Prostate gland (tissue), 2 donors: ENCODE measurements around the gene RBFOX1. TPM values are rescaled to one million over a fixed set of nuclear protein-coding genes. Genes with fewer than 3 reads are reported as not detected.

Experiments used
- DNase-seq: peaks from one replicate; pipeline ENCODE4 v3.0.0-alpha.2; 2019; ENCODE audit warnings: low spot score
- H3K27ac ChIP-seq, 2 donors: fragments of 200-600 bp; sonication (generic); 2 replicates each; pipeline ENCODE4 v1.5.1; 2017 to 2019
- H3K27me3 ChIP-seq: fragments of 200-600 bp; sonication (generic); replicated peaks from 2 replicates; pipeline ENCODE4 v1.5.1; 2019; ENCODE audit not compliant: insufficient read depth
- H3K36me3 ChIP-seq, 2 donors: fragments of 200-600 bp; sonication (generic); 1 replicate in 1 of 2; 2 replicates in 1 of 2; pipeline versions ENCODE4 v1.5.1 to v1.8.1; 2017 to 2019
- H3K4me1 ChIP-seq: fragments of 200-600 bp; sonication (generic); replicated peaks from 2 replicates; pipeline ENCODE4 v1.5.1; 2019
- H3K4me3 ChIP-seq, 2 donors: fragments of 200-600 bp; sonication (generic); 2 replicates each; pipeline ENCODE4 v1.5.1; 2017 to 2019
- H3K9me3 ChIP-seq: fragments of 200-600 bp; sonication (generic); 2 replicates; pipeline ENCODE4 v1.5.1; 2017
- POLR2A ChIP-seq: fragments of 450-650 bp; IDR thresholded peaks from one replicate; pipeline ENCODE4 v1.6.1; 2016; ENCODE audit warnings: antibody characterized with exemption, mild to moderate bottlenecking
- POLR2AphosphoS5 ChIP-seq: sonication (generic); formaldehyde crosslinking; IDR thresholded peaks from one replicate; pipeline ENCODE4 v1.6.1; 2017; ENCODE audit warnings: antibody characterized with exemption
- WGBS: methylation state at CpG from one replicate; pipeline ENCODE4 v1.1.5; 2018; 5-methylcytosine and 5-hydroxymethylcytosine counted together
- intact Hi-C: fragments of 100-400 bp; cut with DNase I; formaldehyde crosslinking; loops from one replicate; pipeline ENCODE4 v1.14.2; 2022
- total RNA-seq, 2 donors: library from RNA; depleted of rRNA; stranded (reverse); fragments of >200 nt; gene quantifications; one replicate each; pipeline ENCODE4 v1.1.0, GENCODE V29; 2016
- TF ChIP-seq, protein P1 (sequence below), 4 experiments: fragments of 200-600 bp in 2 of 4; fragments of 450-650 bp in 2 of 4; sonication (generic) in 2 of 4; IDR thresholded peaks; 1 replicate in 3 of 4; 2 replicates in 1 of 4; pipeline ENCODE4 v1.5.1; 2016 to 2019; ENCODE audit warnings: antibody characterized with exemption in 4 of 4, mild to moderate bottlenecking in 2 of 4, moderate library complexity in 2 of 4

The RBFOX1 gene
- total RNA-seq, 2 donors from 2014 or later: 1.3 to 1.5 TPM

DNA sequence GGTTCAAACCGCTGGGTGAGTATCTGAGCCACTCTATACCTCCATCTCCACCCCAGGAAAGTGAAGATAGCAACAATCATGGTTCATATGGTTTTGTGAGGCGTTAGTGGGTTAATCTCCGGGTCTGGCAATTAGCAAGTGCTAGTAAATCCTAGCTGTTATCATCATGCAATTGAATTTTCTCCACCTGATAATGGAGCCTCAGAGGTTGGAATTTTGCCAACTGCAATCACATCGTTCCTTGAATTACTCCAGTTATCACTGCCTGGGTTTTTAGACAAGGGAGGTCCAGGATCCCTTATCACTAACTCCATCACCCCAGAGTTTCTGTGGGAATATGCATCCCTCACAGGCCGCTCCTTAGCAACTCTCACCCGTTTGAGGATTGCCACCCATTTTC is 311.5 kb downstream of the RBFOX1 start:
- intact Hi-C loops: no loop called here
- H3K4me1 ChIP-seq: no peaks in the 10 kb centered on the region
- WGBS: 65% methylated on average over 6 of the region's 6 CpGs

DNA sequence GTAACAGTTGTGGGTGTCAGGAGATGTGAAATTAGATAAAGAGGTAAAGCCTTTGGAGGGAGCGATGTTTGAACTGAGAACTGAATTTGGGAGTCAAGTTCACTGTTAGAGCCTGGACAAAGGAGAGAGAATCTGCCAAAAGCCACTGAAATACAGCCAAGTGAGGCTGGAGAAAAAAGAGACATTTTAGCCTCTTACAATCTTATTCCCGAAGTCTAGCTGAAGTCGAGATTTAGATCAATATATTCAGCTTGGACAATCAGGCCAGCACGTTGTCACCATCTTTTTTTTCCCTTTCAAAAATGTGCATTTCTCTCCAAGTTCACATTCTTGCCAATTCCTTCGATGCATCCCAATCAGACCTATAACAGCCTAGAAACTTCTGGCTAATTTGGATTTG is 312.2 kb downstream of the RBFOX1 start:
- 43% methylated on average over 5 of the region's 5 CpGs for WGBS
- Histone ChIP-seq H3K9me3 (no peaks in the 10 kb centered on the region), H3K27ac (no peak overlapping the region), H3K36me3 (no peaks in the 10 kb centered on the region), H3K27me3 (no peaks in the 10 kb centered on the region), H3K4me3 (no peak overlapping the region), H3K4me1 (no peaks in the 10 kb centered on the region)
- TF ChIP-seq POLR2AphosphoS5 (no peak), POLR2A (no peak)
- TF ChIP-seq, protein P1, sequence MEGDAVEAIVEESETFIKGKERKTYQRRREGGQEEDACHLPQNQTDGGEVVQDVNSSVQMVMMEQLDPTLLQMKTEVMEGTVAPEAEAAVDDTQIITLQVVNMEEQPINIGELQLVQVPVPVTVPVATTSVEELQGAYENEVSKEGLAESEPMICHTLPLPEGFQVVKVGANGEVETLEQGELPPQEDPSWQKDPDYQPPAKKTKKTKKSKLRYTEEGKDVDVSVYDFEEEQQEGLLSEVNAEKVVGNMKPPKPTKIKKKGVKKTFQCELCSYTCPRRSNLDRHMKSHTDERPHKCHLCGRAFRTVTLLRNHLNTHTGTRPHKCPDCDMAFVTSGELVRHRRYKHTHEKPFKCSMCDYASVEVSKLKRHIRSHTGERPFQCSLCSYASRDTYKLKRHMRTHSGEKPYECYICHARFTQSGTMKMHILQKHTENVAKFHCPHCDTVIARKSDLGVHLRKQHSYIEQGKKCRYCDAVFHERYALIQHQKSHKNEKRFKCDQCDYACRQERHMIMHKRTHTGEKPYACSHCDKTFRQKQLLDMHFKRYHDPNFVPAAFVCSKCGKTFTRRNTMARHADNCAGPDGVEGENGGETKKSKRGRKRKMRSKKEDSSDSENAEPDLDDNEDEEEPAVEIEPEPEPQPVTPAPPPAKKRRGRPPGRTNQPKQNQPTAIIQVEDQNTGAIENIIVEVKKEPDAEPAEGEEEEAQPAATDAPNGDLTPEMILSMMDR (IDR thresholded peaks at IDR 0.05): no peak
- intact Hi-C loops: no loop called here
- DNase-seq: no peak

More for the DNA sequence above, 311.5 kb downstream of the RBFOX1 start:
- TF ChIP-seq POLR2A (no peak), POLR2AphosphoS5 (no peak)
- TF ChIP-seq, protein P1 (IDR thresholded peaks at IDR 0.05): no peak
- H3K9me3 ChIP-seq: no peaks in the 10 kb centered on the region
- no peak for DNase-seq
- H3K27ac ChIP-seq: no peak overlapping the region
- no peaks in the 10 kb centered on the region for H3K27me3 ChIP-seq
- no peak overlapping the region for H3K4me3 ChIP-seq
- no peaks in the 10 kb centered on the region for H3K36me3 ChIP-seq

DNA sequence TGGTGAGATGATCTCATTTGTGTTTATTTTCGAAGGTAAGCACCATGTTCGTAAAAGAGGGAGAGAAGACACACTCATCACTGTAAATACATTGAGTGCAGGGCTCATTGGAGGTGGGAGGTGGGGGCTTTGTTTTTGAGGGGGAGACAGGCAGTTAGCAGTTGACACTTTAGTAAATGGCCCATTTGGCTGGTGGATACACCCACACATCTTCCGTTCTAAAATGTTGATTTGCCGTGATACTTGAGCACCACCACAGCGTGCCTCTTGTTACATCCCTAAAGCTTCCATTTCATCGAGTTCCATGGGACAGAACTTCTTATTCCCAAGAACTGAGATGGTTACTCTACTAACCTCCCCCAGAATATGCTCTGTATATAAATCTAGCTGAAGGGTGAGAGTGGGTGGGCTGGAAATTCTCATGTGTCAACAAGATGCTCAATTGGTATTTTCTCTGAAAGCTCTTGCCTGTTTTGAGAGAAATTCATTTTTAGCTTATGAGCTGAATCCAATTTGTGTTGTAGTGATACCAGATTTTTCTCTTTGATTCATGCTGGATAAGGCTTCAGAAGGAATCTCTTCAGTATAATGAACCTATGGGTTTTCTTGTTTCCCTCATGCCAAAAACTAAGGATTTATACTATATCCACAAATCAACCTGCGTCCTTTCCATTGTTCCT is 314.3 kb downstream of the RBFOX1 start:
- TF ChIP-seq POLR2AphosphoS5 (no peak), POLR2A (no peak)
- TF ChIP-seq, protein P1 (IDR thresholded peaks at IDR 0.05): no peak
- intact Hi-C loops: no loop called here
- Histone ChIP-seq H3K27ac (no peak overlapping the region), H3K36me3 (no peaks in the 10 kb centered on the region), H3K4me3 (no peak overlapping the region), H3K27me3 (no peaks in the 10 kb centered on the region), H3K4me1 (no peaks in the 10 kb centered on the region), H3K9me3 (no peaks in the 10 kb centered on the region)
- WGBS: 45% methylated on average over 7 of the region's 7 CpGs
- DNase-seq: no peak

DNA sequence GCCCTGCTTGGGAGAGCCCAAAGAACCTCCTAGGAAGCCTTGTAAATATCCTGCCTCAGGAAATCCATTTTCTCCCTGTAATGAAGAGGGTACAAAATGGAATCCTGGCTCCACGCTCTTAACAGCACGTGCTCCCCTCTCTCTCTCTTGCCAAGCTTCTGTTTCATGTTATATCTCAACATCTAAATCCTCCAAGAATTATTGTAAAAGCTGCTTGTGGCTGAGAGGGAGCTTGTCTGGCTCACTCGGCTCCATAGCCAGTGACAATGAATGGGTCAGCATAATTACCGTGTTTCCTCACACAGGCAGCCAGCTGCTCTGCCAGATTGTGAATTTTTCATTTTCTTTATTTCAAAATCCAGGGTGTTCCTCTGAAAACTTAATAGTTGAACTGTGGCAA is 317.8 kb downstream of the RBFOX1 start:
- H3K4me3 ChIP-seq: no peak overlapping the region
- no peaks in the 10 kb centered on the region for H3K27me3 ChIP-seq
- no peak for DNase-seq
- TF ChIP-seq, protein P1 (IDR thresholded peaks at IDR 0.05): no peak
- WGBS: 27% methylated on average over 4 of the region's 4 CpGs
- no peaks in the 10 kb centered on the region for H3K4me1 ChIP-seq
- intact Hi-C loops: no loop called here
- H3K27ac ChIP-seq: no peak overlapping the region
- H3K9me3 ChIP-seq: no peaks in the 10 kb centered on the region
- H3K36me3 ChIP-seq: no peaks in the 10 kb centered on the region

DNA sequence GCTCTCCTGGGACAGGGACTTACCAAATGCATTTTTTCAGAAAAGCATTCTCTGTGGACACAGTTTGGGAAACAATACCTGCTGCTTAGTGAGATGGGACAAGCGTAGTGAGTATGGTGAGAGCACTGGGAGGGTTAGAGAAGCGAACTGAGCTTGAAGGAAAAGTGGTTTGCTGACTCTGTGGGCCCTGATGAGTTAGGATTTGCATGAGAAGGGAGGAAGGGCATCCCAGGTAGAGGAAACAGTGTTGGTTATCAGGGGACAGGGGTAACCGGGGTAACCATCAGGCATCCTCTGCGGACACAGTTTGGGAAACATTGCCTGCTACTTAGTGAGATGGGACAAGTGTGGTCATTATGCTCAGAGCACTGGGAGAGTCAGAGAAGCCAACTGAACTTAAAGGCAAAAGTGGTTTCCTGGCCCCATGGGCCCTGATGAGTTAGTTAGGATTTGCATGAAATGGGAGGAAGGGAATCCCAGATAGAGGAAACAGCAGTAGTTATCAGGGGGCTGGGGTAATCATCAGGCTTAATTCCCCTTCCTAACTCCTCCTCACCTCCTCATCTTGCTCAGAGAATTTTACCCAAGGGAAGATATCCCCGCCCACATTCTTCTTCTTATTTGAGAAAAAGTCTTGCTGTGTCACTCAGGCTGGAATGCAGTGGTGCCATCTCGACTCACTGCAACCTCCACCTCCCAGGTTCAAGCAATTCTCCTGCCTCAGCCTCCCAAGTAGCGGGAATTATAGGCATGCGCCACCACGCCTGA is 319.3 kb downstream of the RBFOX1 start:
- Histone ChIP-seq H3K4me3 (no peak overlapping the region), H3K9me3 (no peaks in the 10 kb centered on the region), H3K27me3 (no peaks in the 10 kb centered on the region), H3K36me3 (no peaks in the 10 kb centered on the region), H3K4me1 (no peaks in the 10 kb centered on the region), H3K27ac (no peak overlapping the region)
- intact Hi-C loops: no loop called here
- DNase-seq: no peak
- TF ChIP-seq, protein P1 (IDR thresholded peaks at IDR 0.05): no peak
- TF ChIP-seq POLR2AphosphoS5 (no peak), POLR2A (no peak)
- 81% methylated on average over 9 of the region's 9 CpGs for WGBS
